Suprapubic skin (tissue), 4 donors: ENCODE measurements around the gene TRIM22.

Experiments
- CTCF ChIP-seq, 2 donors: fragments of 200-600 bp in 1 of 2; fragments of 450-650 bp in 1 of 2; sonication (generic) in 1 of 2; IDR thresholded peaks; one replicate each; pipeline ENCODE4 v1.5.1; 2016 to 2019; ENCODE audit warnings: antibody characterized with exemption in 2 of 2, mild to moderate bottlenecking in 1 of 2, moderate library complexity in 1 of 2
- POLR2A ChIP-seq, 2 donors: fragments of 450-650 bp; IDR thresholded peaks; one replicate each; pipeline ENCODE4 v1.6.1; 2017; ENCODE audit warnings: antibody characterized with exemption in 2 of 2, mild to moderate bottlenecking in 2 of 2, moderate library complexity in 2 of 2
- POLR2AphosphoS5 ChIP-seq, 3 donors: sonication (generic); formaldehyde crosslinking; IDR thresholded peaks; one replicate each; pipeline ENCODE4 v1.6.1; 2017; ENCODE audit warnings: antibody characterized with exemption in 3 of 3

DNA sequence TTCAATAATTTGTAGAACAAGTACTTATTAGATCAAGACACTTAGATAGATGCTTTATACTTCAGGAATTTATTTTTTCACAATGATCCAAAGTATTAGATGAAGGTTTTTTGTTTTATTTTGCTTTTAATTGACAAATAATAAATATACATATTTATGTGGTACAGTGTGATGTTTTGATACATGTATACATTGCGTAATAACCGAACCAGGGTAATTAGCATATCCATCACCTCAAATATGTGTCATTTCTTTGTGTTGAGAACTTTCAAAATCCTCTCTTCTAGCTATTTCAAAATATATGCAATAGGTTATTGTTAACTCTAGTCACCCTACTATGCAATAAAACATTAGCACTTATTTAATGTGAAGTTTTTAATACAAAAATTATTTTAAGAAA, 26.1 kb upstream of the TRIM22 start:
- TF ChIP-seq CTCF (IDR thresholded peaks at IDR 0.05) = no peak
- TF ChIP-seq POLR2A (IDR thresholded peaks at IDR 0.05) = no peak
- TF ChIP-seq POLR2AphosphoS5 (IDR thresholded peaks at IDR 0.05) = no peak
